Inferior parietal cortex (tissue), 1 donor: ENCODE measurements around the gene ARL2.

Source experiments
- DNase-seq: peaks from one replicate; pipeline ENCODE4 v3.0.0-alpha.2; 2016; ENCODE audit errors: extremely low spot score

ARL2 gene

GRCh38 chr11:65047581-65048422, 33.8 kb downstream of the ARL2 start:
- no peak for DNase-seq

- DNase-seq: no peak
Observed at GRCh38 chr11:65051398-65051858, 37.5 kb downstream of the ARL2 start.

DNA sequence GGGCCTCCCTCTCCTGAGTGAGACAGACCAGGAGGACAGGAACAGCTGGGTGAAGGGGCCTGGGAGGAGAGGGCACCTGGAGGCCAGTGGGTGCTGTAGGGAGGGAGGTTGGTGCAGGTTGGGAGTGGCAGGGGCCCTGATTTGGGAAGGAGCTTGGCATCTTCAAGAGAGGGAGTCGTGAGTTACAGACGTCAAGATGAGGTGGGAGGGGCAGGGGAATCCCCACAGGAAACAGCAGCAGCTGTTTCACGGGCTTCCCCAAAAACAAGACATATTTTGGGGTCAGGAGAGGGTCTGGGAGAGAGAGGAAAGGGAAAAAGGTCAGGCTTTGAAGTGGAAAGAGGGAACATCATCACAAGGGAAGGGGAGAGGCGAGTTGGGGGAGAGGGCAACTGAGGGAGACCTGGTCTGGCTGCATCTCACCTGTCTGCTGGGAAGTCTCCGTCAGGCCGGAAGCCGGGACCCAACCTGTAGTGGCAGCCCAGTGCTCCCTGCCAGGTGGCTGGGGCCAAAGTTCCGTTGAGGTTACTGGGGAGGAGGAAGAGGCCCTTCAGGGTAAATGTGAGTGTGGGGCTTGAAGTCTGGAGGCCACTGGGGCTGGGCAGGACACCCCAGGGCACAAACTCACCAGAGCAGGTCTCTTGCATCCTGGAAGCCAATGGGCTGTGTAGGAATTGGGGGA, 40.0 kb downstream of the ARL2 start:
- no peak for DNase-seq

- DNase-seq: no peak
Observed at GRCh38 chr11:65055538-65055937, 41.6 kb downstream of the ARL2 start.

DNA sequence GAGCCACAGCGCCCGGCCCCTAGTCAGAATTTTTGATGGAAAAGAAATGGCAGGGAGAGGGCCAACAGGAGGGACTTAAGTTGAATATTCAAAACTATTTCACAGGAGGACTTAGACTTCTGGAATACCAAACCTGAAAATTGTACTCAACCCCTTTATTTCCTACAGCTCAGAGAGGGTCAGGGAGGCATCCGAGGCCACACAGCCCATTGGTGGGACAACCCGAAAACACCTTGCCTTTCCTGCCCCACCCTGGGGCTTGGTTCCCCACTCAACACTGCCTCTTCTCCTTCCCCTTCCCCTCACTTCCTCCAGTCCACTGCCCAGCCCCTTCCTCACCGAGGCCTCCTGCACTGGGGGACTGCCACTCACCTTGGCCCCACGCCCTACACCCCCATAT, 43.0 kb downstream of the ARL2 start:
- no peak for DNase-seq

- no peak for DNase-seq
Observed at GRCh38 chr11:65057526-65057925, 43.6 kb downstream of the ARL2 start.

- DNase-seq: no peak
Observed at GRCh38 chr11:65058012-65058411, 44.1 kb downstream of the ARL2 start.

GRCh38 chr11:65058419-65059054, 44.6 kb downstream of the ARL2 start, which contains the start of gene NAALADL1:
TSS of gene NAALADL1 (minus strand) at chr11:65058553. CDS start at chr11:65058521, 32 bp downstream.
- DNase-seq: no peak

- no peak for DNase-seq
Observed at GRCh38 chr11:65059523-65059922, 45.6 kb downstream of the ARL2 start.

- DNase-seq: no peak
Observed at GRCh38 chr11:65059959-65060824, 46.2 kb downstream of the ARL2 start.

DNA sequence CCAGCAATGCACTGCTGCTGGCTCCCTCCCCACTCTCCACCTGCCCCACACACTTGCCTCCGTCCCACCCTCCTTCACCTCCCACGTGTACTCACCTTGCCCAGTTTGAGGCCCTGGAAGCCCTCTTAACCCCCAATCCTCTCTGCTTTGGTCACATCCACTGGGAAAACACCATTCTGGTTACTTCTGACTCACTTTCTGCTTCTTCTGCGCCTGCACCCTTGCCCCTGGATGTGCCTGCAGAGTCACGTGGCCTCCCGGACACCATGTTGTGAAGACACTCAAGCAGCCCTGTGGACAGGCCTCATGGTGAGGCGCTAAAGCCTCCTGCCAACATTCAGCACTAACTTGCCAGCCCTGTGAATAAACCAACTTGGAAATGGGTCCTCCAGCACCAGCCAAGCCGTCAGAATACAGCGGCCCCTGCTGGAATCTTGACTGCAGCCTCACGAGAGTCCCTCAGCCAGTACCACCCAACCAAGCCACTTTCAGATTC, 47.0 kb downstream of the ARL2 start:
- no peak for DNase-seq

DNA sequence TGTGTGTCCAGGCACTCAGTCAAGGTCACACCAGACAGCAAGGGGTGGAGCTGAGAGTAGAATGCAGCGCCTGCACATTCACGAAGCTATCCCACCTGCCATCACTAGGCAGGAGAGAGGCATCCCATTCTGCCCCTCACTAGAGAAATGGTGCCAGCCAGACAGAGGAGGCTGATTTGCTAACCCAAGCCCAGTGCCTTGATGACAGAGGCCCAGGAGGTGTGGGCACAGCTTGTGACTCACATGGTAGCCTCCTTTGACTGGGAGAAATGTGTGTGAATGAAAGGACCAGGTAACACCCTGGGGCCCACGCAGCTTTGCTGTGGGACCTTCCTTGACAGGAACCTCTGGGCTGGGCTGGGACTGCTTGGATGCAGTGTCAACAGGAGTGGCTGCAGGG, 49.6 kb downstream of the ARL2 start:
- DNase-seq: no peak

DNA sequence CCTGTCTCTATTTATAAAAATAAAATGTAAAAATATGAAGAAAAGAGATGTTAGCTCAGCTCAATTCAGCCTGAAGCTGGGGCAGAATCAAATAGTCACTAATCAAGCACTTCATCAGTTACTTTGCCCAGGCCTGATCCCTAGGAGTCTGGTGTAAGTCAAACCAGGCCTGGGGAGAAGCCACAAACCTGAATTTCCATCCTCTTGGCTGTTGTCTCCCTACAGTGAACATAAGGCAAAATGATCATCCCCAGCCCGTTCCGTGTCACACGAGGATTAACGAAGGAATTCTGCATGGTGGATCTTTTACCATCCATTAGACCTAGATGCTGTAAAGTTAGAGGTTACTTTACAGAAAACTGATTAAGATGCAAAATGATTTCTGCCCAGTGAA, 50.9 kb downstream of the ARL2 start:
- no peak for DNase-seq

DNA sequence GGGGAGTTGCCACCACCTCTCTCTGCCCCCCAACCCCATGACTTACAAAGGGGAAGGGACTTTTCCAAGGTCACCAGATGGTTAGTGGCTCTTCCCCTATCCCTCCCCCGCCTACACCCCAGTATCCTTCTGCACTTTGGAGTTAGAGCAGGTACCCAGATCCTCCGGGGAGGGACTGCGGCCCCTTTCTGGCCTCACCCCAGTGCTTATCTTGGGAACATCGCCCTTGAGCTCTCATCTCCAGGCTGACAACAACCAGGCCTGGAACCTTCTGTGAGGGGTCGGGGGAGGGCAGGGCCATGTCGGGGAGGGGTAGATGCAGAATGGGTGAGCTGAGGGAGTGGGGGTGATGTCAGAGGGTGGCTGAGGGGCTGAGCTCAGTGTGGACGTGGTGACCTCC, 51.9 kb downstream of the ARL2 start:
- DNase-seq: no peak

DNA sequence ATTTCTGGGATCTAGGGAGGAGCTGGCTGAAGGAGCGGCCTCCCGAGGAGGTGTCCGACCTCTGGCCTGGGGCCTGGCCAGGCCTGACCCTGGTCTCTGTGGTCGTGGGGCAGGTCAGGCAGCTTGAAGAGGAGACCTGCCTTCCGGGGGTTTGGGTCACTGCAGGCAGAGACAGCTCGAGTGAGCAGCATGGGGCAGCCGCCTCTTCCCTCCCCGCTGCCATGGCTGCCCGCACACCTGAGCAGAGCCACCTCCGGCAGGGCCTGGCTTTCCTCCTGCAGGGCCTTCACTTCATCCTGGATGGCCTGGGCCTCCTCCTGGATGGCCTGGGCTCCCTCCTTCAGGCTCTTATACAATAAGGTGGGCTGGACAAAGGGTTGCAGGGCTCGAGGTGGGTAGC, 52.4 kb downstream of the ARL2 start:
- no peak for DNase-seq

DNA sequence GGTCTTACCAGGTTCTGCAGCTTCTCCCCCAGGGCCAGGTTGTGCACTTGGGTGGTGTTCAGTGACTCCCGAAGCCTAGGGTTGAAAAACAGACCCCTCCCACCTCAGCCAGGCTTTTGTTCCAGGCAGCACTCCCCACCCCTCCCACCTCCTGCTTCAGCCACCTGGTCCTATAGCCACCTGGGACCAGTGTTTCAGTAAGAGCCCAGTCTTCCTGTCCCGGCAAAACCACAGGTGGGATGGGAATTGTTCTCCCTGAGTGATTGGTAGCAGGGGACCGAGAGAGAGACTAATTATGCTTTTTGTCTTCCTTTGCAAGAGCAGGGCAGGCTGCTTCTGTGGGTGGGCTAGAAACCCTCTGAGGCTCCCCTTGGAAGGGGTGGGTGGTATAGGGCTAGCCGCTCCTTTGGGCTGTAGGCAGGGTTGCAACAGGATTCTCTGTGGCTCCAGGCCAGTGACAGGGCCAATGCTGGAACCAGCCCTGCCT, 52.9 kb downstream of the ARL2 start:
- DNase-seq: no peak

- DNase-seq: no peak
Observed at GRCh38 chr11:65067446-65067845, 53.5 kb downstream of the ARL2 start.

- no peak for DNase-seq
Observed at GRCh38 chr11:65069217-65069616, 55.3 kb downstream of the ARL2 start.
